AG10803 (cell line): Measurements from ENCODE around the gene PRUNE2.

Experiments used
- DNase-seq: peaks from one replicate; pipeline ENCODE4 v3.0.0; 2010; ENCODE audit warnings: low read depth
- H3K4me3 ChIP-seq: 2 replicates; pipeline ENCODE4 v1.5.1; 2011; ENCODE audit warnings: mild to moderate bottlenecking, low read length, control low read depth
- CTCF ChIP-seq: conservative IDR thresholded peaks from 2 replicates; pipeline ENCODE4 v1.5.1; 2011; ENCODE audit warnings: mild to moderate bottlenecking, low read length, control low read depth, inconsistent platforms

The PRUNE2 gene

GRCh38 chr9:76586390-76587314, 319.3 kb downstream of the PRUNE2 start:
- no peak for TF ChIP-seq CTCF
- DNase-seq = no peak
- H3K4me3 ChIP-seq = no peak overlapping the region

GRCh38 chr9:76585487-76586389, 320.2 kb downstream of the PRUNE2 start:
- no peak for DNase-seq
- H3K4me3 ChIP-seq = no peak overlapping the region
- no peak for TF ChIP-seq CTCF

- no peak for TF ChIP-seq CTCF
- H3K4me3 ChIP-seq = no peak overlapping the region
- no peak for DNase-seq
Observed at GRCh38 chr9:76583256-76583655, 322.7 kb downstream of the PRUNE2 start.

- no peak overlapping the region for H3K4me3 ChIP-seq
- no peak for DNase-seq
- no peak for TF ChIP-seq CTCF
Observed at GRCh38 chr9:76581731-76582130, 324.2 kb downstream of the PRUNE2 start.

GRCh38 chr9:76580820-76581219, 325.1 kb downstream of the PRUNE2 start:
- TF ChIP-seq CTCF = no peak
- DNase-seq = no peak
- no peak overlapping the region for H3K4me3 ChIP-seq

- no peak for DNase-seq
- no peak overlapping the region for H3K4me3 ChIP-seq
- TF ChIP-seq CTCF = no peak
Observed at GRCh38 chr9:76580188-76580587, 325.7 kb downstream of the PRUNE2 start.
